Gastrocnemius medialis (tissue), 4 donors: ENCODE data around the gene GPC6. TPM values are rescaled to one million over a fixed set of nuclear protein-coding genes. Genes with fewer than 3 reads are reported as not detected.

Experiments used
- ATAC-seq, 2 donors: fragments of 150-250 bp; one replicate each; pipeline ENCODE4 v1.9.1; 2016
- DNase-seq, 2 donors: peaks; one replicate each; pipeline ENCODE4 v3.0.0-alpha.2; 2019
- H3K27ac ChIP-seq, 4 donors: fragments of 200-600 bp; sonication (generic); 1 replicate in 1 of 4; 2 replicates in 3 of 4; pipeline ENCODE4 v1.5.1; 2016 to 2018; ENCODE audit warnings: mild to moderate bottlenecking in 2 of 4, moderate library complexity in 1 of 4
- H3K27me3 ChIP-seq, 3 donors: fragments of 200-600 bp; sonication (generic) in 2 of 3; 1 replicate in 1 of 3; 2 replicates in 2 of 3; pipeline versions ENCODE4 v1.5.1 to v1.6.0; 2016 to 2019; ENCODE audit warnings: mild to moderate bottlenecking in 1 of 3, moderate library complexity in 1 of 3
- H3K36me3 ChIP-seq, 2 donors: fragments of 200-600 bp; sonication (generic) in 1 of 2; one replicate each; pipeline ENCODE4 v1.5.1; 2017 to 2018
- H3K4me1 ChIP-seq, 2 donors: fragments of 200-600 bp; sonication (generic) in 1 of 2; one replicate each; pipeline ENCODE4 v1.5.1; 2016 to 2017; ENCODE audit warnings: mild to moderate bottlenecking in 2 of 2
- H3K4me3 ChIP-seq, 4 donors: fragments of 200-600 bp; sonication (generic) in 3 of 4; 1 replicate in 1 of 4; 2 replicates in 3 of 4; pipeline ENCODE4 v1.5.1; 2016 to 2019; ENCODE audit warnings: mild to moderate bottlenecking in 2 of 4
- H3K9me3 ChIP-seq, 3 donors: fragments of 200-600 bp; sonication (generic) in 2 of 3; 1 replicate in 1 of 3; 2 replicates in 2 of 3; pipeline ENCODE4 v1.5.1; 2016 to 2019
- POLR2A ChIP-seq, 2 donors: fragments of 450-650 bp; IDR thresholded peaks; one replicate each; pipeline ENCODE4 v1.6.1; 2017; ENCODE audit warnings: antibody characterized with exemption in 2 of 2, mild to moderate bottlenecking in 2 of 2, moderate library complexity in 2 of 2
- in situ Hi-C, 4 donors: fragments of 200-750 bp; cut with MboI; loops; one replicate each; pipeline versions ENCODE4 v1.15.0 to v1.8.0; 2017; ENCODE audit warnings: low sequenced_read_pairs in 4 of 4
- intact Hi-C: fragments of 100-400 bp; cut with DNase I; formaldehyde crosslinking; loops from one replicate; pipeline ENCODE4 v1.15.1; 2023; ENCODE audit warnings: low total_unique reads
- total RNA-seq, 4 donors: library from RNA; depleted of rRNA; stranded (reverse); fragments of >200 nt; gene quantifications; one replicate each; pipeline versions ENCODE4 v1.1.0 to v1.2.3, GENCODE V29; 2016
- TF ChIP-seq, protein P1 (sequence below), 5 experiments: fragments of 450-650 bp in 3 of 5; fragments of 200-600 bp in 2 of 5; sonication (generic) in 2 of 5; IDR thresholded peaks in 4 of 5; conservative IDR thresholded peaks in 1 of 5; 1 replicate in 4 of 5; 2 replicates in 1 of 5; pipeline ENCODE4 v1.5.1; 2016 to 2019; ENCODE audit warnings: antibody characterized with exemption in 5 of 5, mild to moderate bottlenecking in 3 of 5, moderate library complexity in 3 of 5

Gene GPC6
- total RNA-seq, 4 donors from 2014 or later = 0.47 to 0.88 (median 0.59) TPM

DNA sequence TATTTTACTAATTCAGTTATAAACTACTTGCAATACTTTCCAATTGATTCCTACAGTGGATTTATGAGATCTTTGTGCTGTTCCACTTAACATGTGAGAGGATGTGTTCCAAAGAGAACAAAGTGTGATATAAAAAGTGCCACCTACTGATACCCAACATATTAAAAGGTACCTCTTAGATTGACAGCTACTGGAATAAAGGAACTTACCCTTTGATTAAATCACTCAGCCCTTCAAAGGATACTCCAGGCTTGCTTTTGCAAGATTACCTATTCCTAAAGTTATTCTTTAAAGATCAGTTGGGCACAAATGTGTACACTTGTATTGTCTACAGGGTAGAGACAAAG lies 1187.0 kb downstream of the GPC6 start:
- Histone ChIP-seq H3K36me3 (no peaks in the 10 kb centered on the region), H3K4me3 (no peak overlapping the region), H3K4me1 (peaks cover 0 to 9% of the 10 kb centered on the region in 2 donors), H3K27ac (no peak overlapping the region), H3K27me3 (peaks cover 0 to 3% (median 0%) of the 10 kb centered on the region in 3 donors), H3K9me3 (no peaks in the 10 kb centered on the region)
- in situ Hi-C loops (no loop called here), intact Hi-C loops (no loop called here)
- no peak for DNase-seq
- TF ChIP-seq POLR2A (IDR thresholded peaks at IDR 0.05) = no peak
- TF ChIP-seq, protein P1, sequence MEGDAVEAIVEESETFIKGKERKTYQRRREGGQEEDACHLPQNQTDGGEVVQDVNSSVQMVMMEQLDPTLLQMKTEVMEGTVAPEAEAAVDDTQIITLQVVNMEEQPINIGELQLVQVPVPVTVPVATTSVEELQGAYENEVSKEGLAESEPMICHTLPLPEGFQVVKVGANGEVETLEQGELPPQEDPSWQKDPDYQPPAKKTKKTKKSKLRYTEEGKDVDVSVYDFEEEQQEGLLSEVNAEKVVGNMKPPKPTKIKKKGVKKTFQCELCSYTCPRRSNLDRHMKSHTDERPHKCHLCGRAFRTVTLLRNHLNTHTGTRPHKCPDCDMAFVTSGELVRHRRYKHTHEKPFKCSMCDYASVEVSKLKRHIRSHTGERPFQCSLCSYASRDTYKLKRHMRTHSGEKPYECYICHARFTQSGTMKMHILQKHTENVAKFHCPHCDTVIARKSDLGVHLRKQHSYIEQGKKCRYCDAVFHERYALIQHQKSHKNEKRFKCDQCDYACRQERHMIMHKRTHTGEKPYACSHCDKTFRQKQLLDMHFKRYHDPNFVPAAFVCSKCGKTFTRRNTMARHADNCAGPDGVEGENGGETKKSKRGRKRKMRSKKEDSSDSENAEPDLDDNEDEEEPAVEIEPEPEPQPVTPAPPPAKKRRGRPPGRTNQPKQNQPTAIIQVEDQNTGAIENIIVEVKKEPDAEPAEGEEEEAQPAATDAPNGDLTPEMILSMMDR (IDR thresholded peaks at IDR 0.05 in 4 of 5, conservative IDR thresholded peaks at IDR 0.05 in 1 of 5) = no peak
- no peak for ATAC-seq

GRCh38 chr13:94414141-94414540 lies 1187.5 kb downstream of the GPC6 start:
- no peaks in the 10 kb centered on the region for H3K9me3 ChIP-seq
- DNase-seq (no peak), ATAC-seq (no peak)
- no peaks in the 10 kb centered on the region for H3K36me3 ChIP-seq
- H3K4me1 ChIP-seq = peaks cover 0 to 9% of the 10 kb centered on the region in 2 donors
- no peak overlapping the region for H3K27ac ChIP-seq
- TF ChIP-seq, protein P1 (IDR thresholded peaks at IDR 0.05 in 4 of 5, conservative IDR thresholded peaks at IDR 0.05 in 1 of 5) = no peak
- TF ChIP-seq POLR2A (IDR thresholded peaks at IDR 0.05) = no peak
- intact Hi-C loops (no loop called here), in situ Hi-C loops (no loop called here)
- H3K27me3 ChIP-seq = peaks cover 0 to 3% (median 0%) of the 10 kb centered on the region in 3 donors
- H3K4me3 ChIP-seq = no peak overlapping the region

DNA sequence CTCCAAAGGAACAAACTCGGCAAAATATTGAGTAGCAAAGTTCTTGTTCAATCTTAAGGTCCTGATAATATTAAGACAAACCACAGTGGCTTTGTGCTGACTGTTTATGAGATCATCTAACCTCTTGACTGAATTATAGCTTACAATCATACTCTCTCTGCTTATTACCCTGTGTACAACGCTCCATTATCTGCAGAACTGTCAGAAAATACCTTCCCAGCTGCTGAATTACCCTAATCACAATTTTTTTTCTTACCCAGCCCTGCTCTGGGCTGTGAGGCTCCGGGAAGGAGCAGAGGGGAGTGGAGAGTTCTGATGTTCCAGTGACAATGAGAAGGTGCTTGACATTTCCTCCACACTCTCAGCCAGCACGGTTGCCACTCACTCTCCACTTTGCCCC lies 1188.1 kb downstream of the GPC6 start:
- intact Hi-C loops = no loop called here
- H3K27ac ChIP-seq = no peak overlapping the region
- DNase-seq = no peak
- peaks cover 0 to 9% of the 10 kb centered on the region in 2 donors for H3K4me1 ChIP-seq
- H3K36me3 ChIP-seq = no peaks in the 10 kb centered on the region
- H3K9me3 ChIP-seq = no peaks in the 10 kb centered on the region
- peaks cover 0 to 3% (median 0%) of the 10 kb centered on the region in 3 donors for H3K27me3 ChIP-seq
- in situ Hi-C loops = no loop called here
- H3K4me3 ChIP-seq = no peak overlapping the region
- ATAC-seq = no peak
- no peak for TF ChIP-seq POLR2A (IDR thresholded peaks at IDR 0.05)
- TF ChIP-seq, protein P1 (IDR thresholded peaks at IDR 0.05 in 4 of 5, conservative IDR thresholded peaks at IDR 0.05 in 1 of 5) = no peak

- in situ Hi-C loops (no loop called here), intact Hi-C loops (no loop called here)
- no peak for DNase-seq
- peaks cover 0 to 3% (median 0%) of the 10 kb centered on the region in 3 donors for H3K27me3 ChIP-seq
- H3K27ac ChIP-seq = no peak overlapping the region
- H3K36me3 ChIP-seq = no peaks in the 10 kb centered on the region
- TF ChIP-seq, protein P1 (IDR thresholded peaks at IDR 0.05 in 4 of 5, conservative IDR thresholded peaks at IDR 0.05 in 1 of 5) = no peak
- TF ChIP-seq POLR2A (IDR thresholded peaks at IDR 0.05) = no peak
- ATAC-seq = no peak
- no peak overlapping the region for H3K4me3 ChIP-seq
- H3K4me1 ChIP-seq = peaks cover 0 to 9% of the 10 kb centered on the region in 2 donors
- H3K9me3 ChIP-seq = no peaks in the 10 kb centered on the region
Observed at GRCh38 chr13:94415500-94416237, 1189.1 kb downstream of the GPC6 start.
